Posterior cingulate gyrus (tissue), 11 donors: ENCODE data around the gene RPA3.
A peak's percentile ranks its signal among the peaks of the same experiment; 100 is the strongest.

Experiments
- DNase-seq, 10 donors: peaks; one replicate each; pipeline versions ENCODE4 v3.0.0 to v3.0.0-alpha.2; 2020 to 2021; ENCODE audit warnings: mixed read lengths in 3 of 10
- intact Hi-C: fragments of 100-400 bp; cut with DNase I; formaldehyde crosslinking; loops from one replicate; pipeline ENCODE4 v1.15.1; 2023

RPA3 gene

DNA sequence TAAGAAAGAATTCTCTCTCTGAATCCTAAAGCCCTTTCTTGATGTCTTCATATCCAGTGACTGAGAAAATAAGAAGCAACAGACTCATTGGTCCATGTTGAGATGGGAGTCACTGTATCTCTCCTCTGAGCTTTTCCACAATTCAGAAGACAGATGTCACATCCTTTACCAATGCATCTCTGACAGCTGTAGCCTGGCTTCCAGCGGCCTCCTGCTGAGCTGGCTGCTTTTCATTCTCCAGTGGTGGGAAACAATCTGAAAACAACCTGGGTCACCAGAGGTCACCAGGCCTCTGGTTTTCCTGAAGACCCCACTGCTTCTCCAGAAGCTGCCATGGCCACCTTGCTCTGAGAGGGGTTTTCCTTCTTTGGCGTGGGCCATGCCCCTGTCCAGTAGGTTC lies 18.3 kb upstream of the RPA3 start:
- peak in 1 of 10 donors; percentile 50 for DNase-seq
- intact Hi-C loops: no loop called here

DNA sequence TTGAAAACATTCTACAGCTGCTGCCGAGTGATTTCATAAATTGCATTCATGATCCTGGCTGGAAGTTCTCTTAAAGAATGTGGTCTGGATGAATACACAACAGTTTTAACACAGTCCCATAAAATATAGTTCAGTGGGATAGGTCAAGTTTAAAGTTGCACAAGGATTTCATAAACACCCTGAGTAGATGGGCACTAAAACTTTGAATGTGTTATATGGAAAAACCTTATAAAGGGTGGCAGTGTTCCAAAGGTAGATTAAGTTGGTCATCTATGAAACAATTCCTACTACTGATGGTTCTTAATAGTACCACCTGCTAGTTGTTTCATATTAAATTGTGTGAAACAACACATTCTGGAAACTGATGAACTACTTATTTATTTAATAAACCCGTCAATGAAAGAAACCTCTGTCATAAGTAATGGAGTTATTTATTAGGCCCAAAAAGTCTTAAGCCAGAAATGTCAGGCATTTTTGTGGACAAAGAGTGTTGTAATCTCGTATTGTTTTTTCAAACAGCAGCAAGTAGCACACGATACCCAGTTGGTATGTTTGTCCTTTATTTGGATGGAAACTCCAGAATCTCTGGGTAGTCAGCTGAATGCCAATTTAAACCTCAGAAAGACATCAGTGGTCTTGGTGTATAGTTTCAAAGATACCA lies 14.3 kb upstream of the RPA3 start:
- no peak for DNase-seq
- intact Hi-C loops: no loop called here

DNA sequence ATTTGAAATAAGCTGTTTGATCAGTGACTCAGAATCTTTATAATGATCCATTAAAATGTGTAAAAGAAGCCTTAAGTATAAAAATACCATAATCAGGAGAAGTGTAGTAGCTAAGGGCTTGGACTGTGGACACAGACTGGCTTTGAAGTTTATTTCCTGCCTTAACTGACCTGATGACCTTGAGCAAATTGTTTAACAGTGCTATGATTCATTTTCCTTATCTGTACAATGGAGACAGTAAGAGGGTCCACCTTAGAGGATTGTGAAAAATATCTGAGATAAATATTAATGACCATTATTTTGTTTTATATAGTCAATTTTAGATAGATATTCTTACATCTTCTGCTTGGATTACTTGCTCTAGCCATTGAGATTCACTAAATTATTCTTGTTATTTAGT lies 13.3 kb upstream of the RPA3 start:
- intact Hi-C loops: no loop called here
- DNase-seq: no peak

DNA sequence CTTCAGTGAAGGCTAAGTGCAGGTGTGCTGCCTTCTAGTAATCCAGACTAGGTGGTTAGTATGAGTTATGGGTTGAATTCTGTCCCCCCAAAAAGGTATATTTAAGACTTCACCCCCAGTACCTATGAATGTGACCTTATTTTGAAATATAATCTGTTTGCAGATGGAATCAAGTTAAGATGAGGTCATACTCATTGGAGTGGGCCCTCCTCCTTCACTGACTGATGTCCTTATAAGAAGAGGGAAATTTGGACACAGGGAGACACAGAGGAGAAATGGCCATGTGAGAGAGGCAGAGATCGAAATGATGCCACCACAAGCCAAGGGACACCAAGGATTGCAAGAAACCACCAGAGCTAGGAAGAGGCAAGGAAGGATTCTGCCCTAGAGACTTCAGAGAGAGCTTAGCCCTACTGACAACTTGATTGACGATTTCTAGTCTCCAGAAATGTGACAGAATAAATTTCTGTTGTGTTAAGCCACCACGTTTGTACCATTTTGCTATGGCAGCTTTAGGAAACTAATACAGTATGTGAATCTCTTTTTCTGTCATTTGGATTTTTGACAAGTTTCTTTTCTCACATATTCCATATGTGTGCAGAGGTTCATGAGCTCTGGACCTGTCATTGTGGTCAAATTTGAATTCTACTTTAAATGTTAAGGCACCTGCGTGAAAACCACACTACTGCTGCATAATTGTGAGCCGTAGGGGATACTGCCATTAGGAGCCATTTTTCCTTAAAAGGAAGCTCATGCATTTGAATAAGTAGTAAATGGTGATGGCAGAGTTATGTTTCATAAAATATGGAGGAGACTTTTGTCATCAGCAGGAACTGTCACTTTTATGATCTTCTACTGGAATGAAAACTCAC lies 2.6 kb upstream of the RPA3 start:
- intact Hi-C loops: no loop called here
- no peak for DNase-seq

DNA sequence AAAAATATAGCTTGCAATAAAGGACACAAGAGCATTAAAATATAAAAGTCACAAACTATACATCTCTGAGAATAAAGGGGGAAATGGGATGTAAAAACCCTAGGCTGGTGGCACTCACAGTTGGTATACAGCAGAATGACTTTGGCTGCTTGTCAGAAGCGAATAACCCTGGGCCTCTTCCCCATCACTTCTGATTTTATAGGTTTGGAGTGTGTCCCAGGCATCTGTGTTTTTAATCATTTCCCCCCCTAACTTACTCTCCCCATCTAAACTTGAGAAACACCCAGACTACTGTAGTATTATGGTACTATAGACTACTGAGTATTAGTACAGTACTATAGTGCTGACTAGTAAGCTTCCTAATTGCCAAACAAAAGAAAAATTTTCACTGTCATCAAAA lies 1.8 kb upstream of the RPA3 start:
- no peak for DNase-seq
- intact Hi-C loops: no loop called here

DNA sequence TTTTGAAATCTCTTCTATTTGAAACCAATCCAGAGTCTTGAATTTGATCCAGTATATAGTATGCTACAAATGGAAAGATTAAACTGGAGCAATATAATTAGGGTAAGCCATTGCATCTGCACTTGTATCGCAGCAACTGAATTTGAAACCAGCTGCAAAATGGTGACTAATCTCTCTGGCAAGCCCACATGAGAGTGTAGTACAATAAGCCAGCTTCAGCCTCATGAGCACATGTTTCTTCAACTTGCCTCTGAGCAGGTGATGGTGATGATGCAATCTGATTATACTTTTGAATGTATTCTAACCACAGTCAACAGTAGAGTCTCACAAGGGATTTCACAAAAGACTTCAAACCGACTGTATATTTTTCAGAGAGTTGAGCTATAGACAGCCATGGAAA lies 829 bp upstream of the RPA3 start:
- DNase-seq: peak in 1 of 10 donors; percentile 12
- intact Hi-C loops: no loop called here

DNA sequence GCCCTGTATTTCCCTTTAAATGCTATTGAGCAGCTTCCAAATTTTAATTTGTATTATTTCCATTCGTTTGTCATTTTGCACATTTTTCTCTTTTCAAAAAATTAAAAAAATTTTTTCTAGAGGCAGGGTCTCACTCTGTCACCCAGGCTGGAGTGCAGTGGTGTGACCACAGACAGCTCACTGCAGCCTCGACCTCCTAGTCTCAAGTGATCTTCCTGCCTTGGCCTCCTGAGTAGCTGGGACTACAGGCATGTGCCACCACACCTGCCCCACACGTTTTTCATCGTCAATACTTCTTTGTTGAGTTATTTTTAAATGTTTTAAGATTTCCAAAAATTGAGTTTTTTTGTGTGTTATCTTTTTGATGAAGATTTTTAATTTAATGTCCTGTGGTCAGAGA lies 4.7 kb downstream of the RPA3 start:
- no peak for DNase-seq
- intact Hi-C loops: no loop called here

DNA sequence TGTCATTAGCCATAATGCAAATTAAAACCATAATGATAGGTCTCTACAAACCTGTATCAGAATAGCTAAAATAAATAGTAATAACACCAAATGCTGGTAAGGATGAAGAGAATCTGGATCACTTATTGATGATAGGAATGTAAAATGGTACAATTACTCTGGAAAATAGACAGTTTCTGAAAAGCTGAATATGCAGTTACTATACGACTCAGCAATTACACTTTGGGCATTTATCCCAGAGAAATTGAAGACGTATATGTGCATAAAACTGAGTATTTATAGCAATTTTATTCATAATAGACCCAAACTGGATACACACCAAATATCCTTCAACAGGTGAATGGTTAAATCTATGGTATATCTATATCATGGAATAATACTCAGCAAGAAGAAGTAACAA lies 7.9 kb downstream of the RPA3 start:
- no peak for DNase-seq
- intact Hi-C loops: no loop called here

DNA sequence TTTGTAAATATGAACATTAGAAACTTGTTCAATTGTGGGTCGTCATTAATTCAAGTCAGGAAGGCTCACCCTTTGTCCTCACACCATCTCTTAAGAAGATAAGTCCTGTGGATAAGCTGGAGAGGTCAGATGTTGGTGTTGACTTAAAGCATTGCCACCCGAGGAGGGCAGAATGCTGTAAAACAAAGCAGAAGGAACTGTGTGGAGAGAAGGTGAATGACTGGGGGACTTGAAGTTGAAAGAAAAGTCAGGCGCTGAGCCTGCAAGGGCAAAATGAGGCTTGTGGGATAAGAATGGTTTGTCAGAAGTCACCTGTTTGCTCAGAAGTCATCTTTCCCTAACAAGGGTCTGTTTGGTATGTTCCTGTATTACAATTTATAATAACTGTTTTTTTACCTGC lies 9.1 kb downstream of the RPA3 start:
- no peak for DNase-seq
- intact Hi-C loops: no loop called here

DNA sequence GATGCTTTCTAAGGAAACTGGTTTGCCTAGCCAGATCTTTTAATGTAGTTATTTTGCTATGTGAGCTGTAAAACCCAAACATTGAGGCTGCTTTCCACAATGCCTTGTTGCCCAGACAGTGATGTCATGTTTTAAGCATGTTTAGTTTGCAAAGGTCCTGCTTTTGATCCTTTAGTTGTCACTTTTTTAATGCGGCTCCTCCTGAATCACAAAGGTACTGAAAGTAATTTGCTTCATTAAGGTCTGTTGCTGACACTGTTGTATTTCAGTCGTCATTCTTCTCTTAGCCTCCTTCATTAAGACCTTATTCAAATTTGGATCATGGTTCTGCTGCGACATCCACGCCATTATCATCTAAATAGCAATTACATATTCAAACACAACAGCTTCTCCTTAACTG lies 10.6 kb downstream of the RPA3 start:
- intact Hi-C loops: no loop called here
- DNase-seq: no peak

DNA sequence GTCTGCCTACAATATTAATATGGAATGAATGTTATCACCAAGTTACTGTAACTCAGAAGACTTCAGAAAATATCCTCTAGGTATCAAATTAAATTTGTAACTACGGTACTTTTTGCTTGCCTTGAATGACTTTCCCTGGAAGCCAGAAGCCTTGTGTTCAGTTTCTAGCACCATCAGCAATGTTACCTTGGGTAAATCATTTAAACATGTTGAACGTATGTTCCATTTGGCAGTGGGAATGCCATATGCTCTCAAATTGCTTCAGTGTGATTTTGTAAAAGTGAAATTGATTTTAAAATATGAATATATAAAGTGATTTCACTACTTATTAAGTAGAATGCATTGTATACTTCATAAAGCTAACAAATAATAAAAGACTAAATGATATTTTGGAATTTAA lies 11.2 kb downstream of the RPA3 start:
- DNase-seq: no peak
- intact Hi-C loops: no loop called here

DNA sequence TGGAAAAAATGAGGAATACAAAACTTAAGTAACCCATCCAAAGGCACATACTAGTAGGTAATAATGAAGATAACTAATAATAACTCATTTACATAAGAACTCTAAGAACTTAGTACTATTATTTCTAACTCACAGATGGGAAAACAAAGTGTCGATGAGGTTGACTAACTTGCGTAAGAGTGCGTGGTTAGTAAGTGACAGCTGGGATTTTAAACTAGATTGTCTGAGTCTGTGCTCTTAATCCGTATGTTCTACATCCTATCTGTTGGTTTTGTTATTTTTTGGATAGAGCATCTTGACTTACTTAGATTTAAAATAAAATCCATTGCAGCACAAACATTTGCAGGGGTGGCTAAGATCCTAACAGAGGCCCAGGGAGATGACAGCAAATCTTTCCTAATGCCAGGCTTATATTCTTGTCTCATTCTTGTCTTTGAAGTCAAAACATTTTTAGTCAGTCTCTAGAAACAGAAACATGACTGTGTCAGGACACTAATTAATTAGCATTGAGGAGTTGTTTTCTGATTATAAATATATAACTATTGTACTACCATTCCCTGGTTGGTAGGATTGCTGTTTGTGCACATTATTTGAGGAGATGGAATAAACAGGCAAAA lies 11.7 kb downstream of the RPA3 start:
- no peak for DNase-seq
- intact Hi-C loops: no loop called here

DNA sequence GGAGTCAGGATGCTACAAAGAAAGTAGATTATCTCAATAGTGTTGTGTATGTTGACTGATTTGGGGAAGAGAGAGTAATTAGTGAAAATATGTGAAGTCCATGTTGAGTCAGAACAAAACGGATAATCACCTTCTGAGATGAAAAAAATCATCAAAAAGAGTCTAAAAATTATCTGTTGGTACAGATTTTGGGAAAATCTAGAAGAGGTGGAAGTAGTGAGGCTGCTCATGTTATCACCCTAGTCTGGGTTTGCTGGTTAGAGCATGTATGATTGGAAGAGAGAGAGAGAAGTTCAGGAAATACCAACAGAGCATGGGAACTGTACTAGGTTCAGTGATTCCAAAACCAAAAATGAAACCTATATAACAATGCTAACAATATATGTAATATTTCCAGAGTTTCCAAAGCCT lies 12.3 kb downstream of the RPA3 start:
- no peak for DNase-seq
- intact Hi-C loops: no loop called here

DNA sequence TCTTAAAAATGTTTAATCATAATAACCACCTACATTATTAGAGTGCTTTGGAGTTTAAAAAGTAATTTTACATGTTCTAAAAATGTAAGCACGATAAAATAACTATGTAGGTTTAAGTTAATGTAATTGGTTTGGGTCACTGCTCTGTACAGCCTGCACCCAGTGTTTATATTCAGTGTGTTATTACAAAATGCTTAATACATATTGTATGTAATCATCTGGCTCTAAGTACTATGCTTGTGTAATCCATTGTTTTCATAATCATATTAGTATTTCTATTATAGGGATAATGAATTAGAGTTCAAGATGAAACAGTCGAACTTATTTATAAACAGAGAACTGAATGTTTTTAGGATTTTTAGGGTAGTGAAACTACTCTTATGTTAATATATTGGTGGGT lies 13.1 kb downstream of the RPA3 start:
- no peak for DNase-seq
- intact Hi-C loops: no loop called here

DNA sequence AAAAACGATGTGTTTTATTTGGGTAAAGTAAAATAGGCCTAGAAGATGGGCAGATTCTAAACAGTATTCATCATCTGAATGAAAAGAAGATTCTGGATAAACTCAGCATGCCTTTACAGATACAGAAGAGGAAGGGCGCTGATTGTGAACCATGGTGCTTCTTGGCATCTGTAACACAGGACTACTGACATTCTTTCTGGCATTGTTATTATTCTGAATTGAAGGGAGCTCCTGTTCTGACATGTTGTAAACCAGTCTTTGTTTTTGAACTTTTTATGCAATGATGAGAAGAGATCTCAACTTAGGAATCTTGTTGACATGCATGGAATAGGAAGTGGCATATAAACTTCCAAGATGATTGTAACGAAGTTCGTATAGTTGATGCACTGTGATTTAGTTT lies 13.5 kb downstream of the RPA3 start:
- intact Hi-C loops: no loop called here
- DNase-seq: no peak

DNA sequence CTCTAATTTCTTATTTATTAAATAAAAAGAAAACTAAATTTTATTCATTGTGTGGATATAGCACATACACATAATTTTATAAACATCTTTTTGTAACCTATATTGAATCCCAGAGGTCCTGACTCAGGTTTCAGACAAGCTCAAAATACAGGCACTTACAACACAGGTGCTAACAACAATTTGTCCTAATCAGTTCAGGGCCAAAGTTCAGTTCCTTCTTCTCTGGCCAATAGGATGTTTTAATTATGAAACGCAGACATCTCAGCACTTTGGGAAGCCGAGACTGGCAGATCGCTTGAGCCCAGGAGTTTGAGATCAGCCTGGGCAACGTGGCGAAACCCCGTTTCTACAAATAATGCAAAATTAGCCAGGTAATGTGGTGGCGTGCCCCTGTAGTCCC lies 15.0 kb downstream of the RPA3 start:
- peak in 1 of 10 donors; percentile 39 for DNase-seq
- intact Hi-C loops: no loop called here

DNA sequence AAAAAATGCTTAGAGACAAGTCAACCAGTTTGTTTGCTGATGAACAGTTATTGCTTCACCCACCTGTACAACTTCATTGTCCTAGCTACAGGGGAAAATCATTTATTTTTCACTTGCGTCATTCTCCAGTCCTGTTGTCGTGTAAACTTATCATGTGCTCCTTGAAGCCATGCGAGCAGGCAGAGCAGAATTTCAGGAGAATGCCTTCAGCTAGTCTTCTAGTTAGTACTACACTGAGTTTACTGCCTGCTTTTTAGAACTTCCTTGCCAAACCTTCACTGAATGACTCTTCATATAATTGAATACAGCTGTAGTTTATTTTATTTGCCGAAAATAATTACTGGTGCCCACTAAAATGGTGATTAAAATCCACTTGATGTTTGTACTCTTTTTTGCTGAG lies 15.6 kb downstream of the RPA3 start:
- no peak for DNase-seq
- intact Hi-C loops: no loop called here

DNA sequence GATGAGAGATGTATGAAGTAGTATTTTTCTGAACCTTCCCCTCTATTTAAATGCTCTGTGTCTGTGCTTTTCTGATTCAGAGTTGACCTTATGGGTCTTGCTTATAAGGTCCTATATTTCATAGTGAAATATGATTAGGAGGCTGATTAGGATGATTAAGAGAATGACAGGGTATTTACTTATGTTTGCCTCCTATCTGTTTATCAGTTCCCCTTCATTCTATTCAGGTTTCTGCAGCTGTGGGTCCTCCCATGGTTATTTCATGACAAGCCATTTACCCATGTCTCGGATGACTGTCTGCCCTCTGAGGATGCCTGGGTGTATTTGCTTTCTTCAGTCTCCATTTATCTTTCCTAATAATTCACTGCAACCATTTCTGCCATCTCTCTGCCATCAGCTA lies 16.9 kb downstream of the RPA3 start:
- intact Hi-C loops: no loop called here
- no peak for DNase-seq

DNA sequence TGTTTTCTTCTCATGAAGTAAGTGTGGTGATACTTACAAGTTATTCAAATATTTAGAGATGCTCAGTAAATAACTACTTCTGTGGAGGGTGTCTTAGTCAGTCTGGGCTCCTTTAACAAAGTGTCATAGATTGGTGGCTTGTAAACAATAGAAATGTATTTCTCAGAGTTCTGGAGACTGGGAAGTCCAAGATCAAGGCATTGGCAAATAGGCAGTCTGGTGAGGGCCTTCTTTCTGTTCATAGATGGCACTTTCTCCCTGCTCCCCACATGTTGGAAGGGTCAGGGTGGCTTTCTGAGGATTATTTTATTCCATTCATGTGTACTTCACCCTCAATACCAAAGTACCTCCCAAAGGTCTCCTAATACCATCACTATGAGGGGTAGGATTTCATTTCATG lies 18.4 kb downstream of the RPA3 start:
- no peak for DNase-seq
- intact Hi-C loops: no loop called here

DNA sequence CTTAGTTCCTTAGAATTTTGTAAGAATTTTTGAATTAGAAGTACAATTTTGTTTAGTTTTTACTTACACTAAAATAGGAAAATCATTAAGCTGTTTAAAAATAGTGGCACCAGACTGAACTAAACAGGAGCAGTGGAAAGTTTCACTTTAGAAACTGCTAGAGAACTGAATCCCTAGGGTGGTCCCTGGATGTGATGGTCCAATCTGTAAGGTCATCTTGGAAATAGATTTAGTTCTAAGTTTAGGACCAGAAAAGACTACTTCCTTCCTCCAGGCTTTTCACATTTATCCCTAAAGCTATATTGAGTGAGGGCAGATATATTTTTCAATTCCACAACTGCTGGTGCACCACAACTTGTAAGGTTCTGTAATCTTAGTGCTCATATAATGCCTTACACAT lies 19.0 kb downstream of the RPA3 start:
- intact Hi-C loops: no loop called here
- no peak for DNase-seq

DNA sequence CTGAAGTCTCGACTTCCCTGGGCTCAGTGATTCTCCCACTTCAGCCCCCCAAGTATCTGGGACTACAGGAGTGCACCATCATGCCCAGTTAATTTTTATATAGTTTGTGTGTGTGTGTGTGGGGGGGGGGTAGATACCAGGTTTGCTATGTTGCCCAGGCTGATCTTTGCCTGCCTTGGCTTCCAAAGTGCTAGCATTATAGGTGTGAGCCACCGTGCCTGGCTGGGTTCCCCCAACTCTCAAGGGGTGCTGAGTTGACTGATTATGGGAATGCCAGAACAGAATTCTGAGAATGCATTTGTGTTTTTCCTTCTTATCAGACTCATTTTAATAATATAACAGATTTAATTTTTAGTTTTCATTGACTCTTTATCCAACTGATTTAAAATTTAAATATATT lies 19.5 kb downstream of the RPA3 start:
- DNase-seq: no peak
- intact Hi-C loops: no loop called here
